Dermis blood vessel endothelial cell (primary cell): Measurements from ENCODE around the gene GRM5. TPM values are rescaled to one million over a fixed set of nuclear protein-coding genes. Genes with fewer than 3 reads are reported as not detected.
"Not testable (repeated sequence)": the region's sequence is repeated elsewhere in the genome, so short reads cannot be mapped to it uniquely, and the experiment has no call there.

Source experiments
- DNase-seq: peaks from one replicate; pipeline ENCODE4 v3.0.0; 2010
- total RNA-seq: library from RNA; depleted of rRNA; stranded (reverse); fragments of >200 nt; gene quantifications from 2 replicates; pipeline ENCODE4 v1.2.3, GENCODE V29; 2014

GRM5 gene
- total RNA-seq, 1 donor from 2014 or later: under 0.01 TPM

DNA sequence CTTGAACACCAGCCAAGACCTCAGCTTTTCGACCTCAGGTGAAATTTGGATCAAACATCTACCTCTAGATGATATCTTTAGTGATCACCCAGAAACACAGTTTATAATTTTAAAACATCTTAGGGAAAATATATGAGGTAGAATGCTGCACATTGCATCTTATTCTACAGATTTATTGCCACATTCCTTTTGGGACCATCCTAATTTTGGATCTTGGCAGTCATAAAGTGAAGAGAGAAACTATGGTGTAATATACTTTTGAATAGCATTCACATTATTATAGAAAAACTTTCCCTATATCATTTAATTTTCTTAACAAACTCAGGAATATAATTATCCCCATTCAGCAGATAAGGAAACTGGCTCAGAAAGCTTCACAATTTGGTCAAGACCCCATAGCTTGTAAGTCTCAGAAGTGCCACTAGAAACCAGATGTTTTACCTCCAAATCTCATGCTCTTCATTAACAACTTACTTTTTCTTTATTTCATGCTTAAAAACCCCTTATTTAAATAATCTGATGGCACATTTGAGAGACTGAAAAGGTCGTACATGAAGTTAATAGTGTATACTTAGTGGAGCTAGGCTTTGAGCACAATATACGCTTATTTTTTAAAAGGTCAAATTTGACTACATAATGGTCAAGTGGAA lies 529.0 kb downstream of the GRM5 start:
- no peak for DNase-seq

DNA sequence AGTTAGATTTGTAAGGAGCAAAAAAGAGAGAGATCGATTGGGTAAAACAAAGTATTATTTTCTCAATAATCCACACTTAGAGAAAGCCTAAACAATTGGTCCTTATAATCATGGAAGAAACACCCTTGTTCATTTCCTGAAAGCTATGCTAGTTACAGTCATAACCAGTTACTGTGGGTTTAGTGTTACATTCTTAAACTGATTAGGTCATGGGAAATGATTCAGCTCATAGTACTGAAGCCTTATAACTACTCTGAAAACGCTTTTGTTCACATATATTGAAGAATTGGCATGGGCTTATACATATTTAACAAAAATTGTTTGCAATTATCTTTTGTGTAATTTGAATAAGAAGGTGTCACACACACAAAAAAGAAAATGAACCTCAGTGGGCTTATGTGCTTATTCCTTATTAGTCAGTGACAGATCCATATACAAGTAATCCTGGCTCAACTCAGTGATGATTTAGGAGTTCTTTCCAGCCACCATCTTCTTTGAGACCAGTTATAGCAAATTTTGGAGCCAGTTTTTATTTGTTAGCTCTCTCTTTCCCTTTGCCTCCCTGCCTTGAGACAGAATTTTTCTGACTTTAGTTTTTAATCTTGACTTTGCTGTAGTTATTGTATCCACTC lies 529.8 kb downstream of the GRM5 start:
- peak; percentile 92 for DNase-seq

DNA sequence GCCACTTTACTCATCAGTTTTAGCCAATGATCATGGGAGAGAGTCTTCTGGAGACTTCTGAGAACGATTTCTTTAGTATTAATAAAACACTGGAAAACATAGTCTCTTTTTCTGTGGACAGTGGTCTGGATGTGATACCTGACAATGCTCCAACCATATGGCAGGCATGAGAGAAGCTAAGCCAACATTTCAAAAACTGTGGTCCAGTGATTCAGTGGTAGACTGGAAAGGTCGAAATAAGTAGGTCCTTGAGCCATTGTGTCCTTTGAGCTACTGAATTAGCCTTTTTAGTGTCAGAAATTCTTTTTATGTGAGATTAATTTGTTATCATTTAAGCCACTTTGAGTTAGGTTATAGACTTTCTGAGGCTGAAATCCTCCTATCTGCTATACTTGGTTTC lies 530.5 kb downstream of the GRM5 start:
- DNase-seq: peak; percentile 7

DNA sequence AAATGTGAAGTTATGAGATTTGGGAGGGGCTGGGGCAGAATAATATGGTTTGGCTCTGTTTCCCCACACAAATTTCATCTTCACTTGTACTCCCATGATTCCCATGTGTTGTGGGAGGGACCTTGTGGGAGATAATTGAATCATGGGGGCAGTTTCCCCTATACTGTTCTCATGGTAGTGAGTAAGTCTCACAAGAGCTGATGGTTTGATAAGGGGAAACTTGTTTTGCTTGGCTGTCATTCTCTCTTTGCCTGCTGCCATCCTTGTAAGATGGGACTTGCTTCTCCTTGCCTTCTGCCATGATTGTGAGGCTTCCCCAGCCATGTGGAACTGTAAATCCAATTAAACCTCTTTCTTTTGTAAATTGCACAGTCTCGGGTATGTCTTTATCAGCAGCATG lies 531.1 kb downstream of the GRM5 start:
- not testable (repeated sequence) for DNase-seq

DNA sequence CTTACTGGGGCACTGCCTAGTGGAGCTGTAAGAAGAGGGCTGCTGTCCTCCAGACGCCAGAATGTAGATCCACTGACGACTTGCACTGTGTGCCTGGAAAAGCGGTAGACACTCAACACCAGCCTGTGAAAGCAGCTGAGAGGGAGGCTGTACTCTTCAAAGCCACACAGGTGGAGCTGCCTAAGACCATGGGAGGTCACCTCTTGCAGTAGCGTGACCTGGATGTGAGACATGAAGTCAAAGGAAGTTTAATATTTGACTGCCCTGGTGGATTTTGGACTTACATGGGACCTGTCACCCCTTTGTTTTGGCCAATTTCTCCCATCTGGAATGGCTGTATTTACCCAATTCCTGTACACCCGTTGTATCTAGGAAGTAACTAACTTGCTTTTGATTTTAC lies 531.6 kb downstream of the GRM5 start:
- no peak for DNase-seq

DNA sequence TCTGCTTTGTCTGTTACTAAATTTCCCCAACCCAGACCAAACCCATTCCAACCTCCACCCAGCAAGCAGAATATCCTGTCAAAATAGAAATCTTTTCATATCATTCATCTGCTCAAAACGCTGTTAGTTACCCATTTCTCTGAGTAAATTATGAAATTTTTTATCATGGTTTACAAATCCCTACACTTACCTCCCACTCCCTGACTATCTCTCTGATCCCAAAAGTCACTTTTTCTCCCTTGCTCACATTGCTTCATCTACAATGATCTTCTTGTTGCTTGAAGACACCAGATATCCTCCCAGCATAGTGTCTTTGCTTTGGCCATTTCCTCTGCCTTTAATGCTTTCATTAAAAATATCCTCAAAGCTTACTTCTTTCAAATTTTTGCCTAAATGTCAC lies 532.8 kb downstream of the GRM5 start:
- no peak for DNase-seq

DNA sequence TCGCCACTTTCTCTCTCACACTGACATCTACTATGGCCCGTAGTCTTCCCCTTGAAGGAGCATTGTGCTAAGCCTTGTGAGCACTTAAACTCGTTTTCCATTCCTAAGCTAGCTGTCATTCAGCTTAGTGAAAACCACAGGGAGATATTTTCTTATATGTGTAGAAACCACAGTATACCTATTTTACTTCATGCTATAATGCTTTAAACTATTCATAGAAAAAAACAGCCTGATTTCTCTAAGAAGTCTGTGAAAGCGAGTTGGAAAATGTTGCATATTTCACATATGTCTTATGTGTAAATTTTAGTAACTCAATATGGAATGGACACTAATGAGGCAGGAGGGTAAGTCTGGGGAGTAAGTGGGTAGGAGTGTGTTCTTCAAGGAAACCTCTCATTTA lies 534.0 kb downstream of the GRM5 start:
- no peak for DNase-seq

DNA sequence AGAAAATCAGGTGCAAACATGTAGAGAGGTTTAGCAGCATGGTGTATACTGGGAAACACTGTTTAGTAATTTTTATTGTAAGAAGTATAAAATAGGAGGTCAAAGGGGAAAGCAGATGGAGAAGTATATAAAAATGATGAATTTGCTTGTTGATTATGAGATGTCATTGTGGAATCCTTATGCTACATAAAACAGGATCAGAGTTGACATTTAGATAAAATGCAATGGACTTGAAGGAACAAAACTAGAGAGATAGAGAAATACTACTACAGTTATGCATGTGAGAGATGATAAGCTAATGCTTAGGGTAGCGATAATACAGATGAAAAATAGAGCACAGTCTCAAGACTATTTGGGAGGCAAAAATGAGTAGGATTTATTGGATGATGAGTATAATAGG lies 536.4 kb downstream of the GRM5 start:
- no peak for DNase-seq

DNA sequence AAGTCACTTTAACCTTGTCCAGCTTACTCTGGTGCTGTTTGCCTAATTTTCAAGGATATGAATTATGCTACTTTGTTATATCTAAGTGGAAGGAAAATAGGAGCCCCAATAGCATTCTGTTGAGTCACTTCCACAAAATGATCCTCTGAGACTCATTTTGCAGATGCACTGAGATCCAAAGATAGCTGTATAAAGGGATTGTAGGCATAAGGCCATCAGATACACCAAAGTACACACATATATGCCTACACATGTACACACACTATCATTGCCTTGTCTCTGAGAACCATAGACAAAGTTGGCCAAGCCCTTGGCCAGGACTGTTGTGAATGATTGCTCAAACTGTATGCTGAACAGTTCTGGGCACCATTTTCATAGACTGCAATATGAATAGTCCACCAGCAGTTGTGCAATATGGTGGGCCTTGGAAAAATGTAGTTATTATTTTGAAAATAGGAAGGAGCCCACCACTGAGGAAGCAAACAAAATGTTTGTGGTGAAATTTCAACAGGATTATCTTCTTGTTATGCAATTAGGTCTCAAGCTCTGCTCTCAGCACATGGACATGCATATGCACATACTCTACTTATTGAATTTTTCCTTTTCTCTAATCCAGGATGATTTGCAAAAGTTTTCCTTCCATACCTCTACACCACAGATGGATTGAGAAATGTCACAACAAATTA lies 542.3 kb downstream of the GRM5 start:
- DNase-seq: peak; percentile 40

DNA sequence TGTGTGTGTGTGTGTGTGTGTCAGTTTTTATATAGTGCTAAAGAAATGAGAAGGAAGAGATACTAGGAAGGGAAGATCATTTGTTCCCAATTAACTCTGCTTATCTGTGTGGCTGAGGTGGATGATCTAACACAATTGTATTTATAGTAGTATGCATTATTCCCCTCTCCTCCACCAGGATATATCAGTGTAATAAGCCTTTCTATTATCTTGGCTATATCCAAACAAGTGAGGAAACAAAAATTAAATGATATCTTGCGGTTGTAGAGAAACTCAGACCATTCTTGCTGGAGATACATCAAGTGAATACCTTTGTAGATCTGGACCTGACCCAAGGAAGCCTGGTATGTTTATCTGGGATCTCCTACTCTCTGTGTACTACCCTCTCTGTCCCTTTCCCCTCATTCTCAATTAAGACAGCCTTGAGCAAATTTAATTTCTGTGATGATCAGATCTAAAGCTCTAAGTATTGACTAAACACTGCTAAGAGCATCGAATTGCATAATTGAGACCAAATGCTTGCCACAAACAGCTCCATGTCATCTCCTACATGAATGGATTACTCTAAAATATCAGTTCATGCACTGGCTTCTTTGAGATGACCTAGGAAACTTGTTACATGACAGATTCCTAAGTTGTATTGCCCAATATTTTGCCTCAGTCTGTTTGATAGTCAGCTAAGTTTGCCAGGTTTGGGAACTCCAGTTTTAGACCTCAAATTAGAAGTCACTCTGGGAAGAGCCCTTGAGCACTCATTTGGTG lies 543.0 kb downstream of the GRM5 start:
- DNase-seq: no peak

DNA sequence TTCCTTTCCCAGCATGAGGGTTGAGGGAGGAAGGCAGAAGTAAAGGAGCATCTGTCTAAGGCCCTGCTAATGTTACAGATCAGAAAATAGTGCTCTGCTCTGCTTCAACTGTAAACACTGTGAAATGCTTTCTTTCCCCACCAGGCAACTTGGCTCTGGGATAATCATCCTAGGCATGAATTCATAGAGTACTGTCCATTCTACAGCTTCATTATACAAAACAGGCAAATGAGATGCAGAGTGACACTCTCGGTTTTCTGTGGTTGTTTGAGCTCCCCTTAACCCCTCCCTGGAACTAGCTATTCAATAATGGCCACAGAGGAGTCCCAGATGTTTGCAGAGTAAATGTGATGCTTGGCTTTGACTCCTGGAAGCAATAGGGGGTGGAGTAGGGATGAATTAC lies 544.0 kb downstream of the GRM5 start:
- no peak for DNase-seq

DNA sequence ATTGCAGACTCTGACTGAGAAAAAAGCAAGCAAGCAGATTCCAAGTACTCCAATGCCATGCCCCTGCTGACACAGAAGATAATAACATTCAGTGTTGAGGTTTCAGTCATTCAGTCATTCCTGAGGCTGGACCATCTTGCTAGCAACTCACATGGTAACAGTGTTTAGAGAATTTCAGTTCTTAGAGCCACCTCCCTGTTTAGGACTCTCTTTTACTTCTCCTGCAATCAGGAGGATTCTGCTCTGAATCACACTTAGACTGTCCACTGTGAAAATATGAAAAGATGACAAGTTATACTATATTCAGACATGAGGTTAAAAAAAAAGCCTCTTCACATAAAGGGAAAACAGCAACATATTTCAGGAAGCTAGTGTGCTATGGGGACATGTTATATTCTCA lies 544.4 kb downstream of the GRM5 start:
- no peak for DNase-seq

DNA sequence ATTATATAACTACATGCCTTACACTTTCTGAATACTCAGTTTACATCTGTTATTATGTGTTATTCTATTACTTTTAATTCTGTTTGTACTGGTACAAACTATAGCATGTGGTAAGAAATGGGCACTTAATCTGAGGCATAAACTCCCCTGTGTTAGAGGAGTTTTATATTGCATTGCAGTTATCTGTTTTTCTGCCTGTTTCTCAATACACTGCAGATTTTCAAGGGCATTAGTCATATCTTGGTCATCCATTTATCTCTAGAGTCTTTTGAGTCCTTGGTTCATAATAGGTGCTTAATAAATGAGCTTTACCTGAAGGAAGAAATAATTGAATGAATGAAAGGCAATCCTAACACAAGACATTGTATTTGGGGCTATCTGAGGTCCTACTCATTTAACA lies 545.4 kb downstream of the GRM5 start:
- DNase-seq: no peak

DNA sequence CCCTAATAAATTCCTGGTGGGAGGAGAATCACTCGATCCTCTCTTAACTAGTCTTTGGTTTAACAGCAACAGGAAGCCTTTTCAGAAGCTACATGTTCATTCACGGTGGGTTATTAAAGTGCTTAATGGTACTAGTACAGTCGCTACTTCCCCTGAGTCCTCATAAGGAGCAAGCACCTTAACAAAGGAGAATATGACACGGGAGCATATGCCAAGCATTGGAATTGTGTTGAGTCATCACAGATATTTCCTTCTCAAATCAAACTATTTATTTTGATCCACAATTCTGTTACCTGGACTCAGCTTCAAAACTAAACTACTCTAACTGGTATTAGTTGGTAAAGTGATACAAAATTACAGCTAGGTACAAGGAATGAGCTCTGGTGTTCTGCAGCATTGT lies 550.8 kb downstream of the GRM5 start:
- DNase-seq: peak; percentile 41

DNA sequence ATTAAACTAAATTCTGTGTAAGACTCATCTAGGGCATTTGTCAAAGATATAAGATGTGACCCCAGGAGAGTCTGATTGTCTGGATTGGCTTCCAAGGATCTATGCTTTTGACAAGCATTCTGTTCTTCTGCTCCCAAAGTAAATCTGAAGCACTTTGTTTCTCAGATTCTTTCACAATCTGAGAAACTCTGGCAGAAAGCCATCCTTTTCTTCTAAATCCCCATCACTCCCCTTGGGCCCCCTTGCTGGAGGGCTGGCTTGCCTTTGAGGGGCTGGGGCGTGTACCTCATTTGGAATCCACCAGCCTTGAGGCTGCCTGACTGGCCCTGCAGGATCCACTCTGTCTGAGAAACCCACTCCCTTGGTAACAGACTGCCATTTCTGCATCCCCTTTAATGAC lies 554.8 kb downstream of the GRM5 start:
- DNase-seq: no peak

DNA sequence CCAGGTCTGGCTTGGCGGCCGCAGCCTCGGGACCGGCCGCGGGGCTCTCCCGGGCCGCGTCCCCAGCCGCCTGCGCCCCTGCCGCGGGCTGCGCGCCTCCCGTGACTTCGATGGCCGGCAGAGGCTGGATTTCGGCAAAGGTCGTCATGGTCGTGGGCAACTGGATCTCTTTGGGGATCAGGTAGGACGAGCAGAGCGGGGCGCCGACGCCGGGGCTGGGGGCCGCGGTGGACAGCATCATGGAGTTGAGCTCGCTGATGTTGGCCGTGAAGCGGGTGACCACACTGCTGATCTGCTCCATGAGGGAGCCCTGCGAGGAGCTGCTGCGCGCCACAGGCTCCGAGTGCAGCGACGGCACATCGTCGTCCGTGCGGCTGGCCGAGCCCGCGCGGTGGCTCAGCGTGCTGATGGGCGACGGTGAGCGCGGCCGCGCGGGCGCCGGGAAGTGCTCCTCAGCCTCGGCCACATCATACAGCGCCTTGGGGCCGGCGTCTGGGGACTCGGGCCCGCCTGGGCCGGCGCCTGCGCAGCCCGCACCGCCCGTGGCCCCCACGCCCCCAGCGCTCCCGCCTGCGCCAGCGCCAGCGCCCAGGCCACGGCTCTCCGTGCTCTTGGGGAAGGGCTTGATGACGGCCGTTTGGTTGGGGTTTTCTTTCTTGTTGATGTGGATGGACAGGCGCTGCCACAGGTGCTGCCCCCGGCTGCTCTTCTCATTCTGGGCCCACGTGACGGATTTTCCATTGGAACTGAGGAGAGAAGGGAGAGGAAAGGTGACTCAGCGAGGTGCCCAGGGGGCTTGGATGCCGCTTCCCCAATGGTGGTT lies 556.8 kb downstream of the GRM5 start:
- peak; percentile 62 for DNase-seq

DNA sequence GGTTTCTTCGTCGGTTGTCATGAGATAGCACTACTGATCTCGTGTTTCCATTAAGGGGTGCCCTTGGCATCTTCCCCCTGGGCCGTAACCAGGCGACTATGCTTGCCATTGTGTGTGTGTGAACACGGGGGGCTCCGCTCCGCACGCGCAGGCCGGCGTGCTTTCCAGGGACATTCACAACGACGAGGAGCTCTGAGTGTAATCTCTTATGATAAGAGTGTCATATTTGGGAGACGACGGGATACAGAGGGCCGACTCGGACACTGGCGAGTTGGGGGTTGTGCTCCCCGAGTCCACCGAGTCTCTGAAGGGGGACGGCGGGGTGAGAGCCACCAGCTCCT lies 557.4 kb downstream of the GRM5 start:
- DNase-seq: peak; percentile 12

DNA sequence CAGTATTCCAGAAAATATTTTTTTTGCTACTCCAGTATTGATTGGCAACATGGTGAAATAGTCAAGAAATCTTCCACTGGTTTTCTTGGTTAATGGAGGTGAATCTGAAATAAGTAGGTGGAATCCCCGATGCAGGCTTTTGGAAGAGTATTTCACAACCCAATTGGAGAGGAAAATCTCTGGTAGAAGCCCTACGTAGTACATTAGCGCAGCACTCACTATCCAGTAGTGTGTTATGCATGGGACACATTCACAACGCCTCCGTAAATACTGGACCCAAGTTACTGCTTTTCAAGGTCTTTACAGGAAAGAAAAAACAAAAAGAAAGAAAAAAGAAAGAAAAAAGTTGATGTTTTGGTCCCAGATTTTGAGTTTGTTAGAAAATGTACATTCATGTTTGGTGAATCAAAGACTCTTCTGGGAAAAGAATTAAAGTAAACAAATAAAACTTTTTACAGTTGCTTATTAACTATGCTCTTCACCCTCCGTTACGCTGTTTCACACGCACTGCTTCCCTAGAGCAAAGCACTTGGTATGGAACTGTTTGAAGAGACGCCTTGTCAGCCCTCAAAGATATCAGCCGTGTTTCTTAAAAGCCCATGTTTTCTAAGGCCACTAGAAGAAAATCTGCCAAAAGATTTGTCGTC lies 557.9 kb downstream of the GRM5 start:
- DNase-seq: no peak

DNA sequence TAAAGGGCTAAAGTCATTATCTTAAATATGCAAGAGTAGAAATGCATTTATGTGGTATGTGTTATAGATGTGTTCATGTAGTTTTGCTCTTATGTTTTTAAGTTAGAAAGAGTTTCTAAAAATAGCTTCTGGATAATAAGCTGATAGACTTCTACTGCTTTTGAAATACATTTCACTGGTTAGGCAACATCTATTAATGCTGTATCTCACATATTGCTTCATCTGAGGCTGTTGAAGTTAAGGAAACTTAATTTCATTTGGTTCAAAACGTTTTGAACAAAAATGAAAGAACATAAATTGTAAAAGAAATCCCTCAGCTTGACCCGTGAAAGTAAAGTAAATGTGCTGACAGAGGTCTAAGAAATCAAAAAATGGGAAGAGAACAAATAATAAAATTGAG lies 564.2 kb downstream of the GRM5 start:
- no peak for DNase-seq

DNA sequence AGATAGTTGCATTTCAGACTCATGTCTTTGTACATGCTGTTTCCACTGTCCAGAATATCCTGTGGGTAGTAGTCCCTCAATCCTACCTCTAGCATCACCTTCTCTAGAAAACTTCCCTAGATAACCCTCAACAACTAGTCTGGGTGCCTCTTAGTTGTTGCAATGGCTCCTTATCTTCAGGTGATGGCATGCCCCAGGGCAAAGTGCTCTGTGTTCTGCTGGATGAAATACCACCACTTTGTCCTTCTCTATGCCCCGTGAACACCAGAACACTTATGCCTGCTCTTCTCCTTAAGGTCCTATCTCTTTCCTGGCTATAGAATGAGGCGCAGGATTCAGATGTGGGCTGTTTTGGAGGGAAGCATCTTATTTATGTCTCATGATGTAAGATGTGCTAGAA lies 569.9 kb downstream of the GRM5 start:
- DNase-seq: no peak

DNA sequence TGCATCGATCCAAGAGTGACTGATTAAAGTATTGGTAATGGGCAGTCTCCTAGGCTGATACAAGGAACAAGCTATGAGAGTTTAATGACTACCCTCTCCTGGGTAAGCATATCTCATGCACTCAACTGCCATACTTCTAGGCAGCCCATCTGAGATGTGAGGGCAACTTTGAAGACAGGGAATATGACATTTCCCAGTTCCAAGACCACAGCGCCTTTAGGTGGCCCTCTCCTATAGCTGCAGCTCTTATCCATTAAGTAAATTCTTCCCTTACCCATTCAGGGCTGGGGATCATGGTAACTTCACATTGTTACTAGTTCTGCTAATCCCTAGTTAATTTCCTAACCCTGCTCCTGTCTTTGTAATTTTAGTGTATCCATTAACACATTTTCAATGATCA lies 570.9 kb downstream of the GRM5 start:
- DNase-seq: peak; percentile 1

DNA sequence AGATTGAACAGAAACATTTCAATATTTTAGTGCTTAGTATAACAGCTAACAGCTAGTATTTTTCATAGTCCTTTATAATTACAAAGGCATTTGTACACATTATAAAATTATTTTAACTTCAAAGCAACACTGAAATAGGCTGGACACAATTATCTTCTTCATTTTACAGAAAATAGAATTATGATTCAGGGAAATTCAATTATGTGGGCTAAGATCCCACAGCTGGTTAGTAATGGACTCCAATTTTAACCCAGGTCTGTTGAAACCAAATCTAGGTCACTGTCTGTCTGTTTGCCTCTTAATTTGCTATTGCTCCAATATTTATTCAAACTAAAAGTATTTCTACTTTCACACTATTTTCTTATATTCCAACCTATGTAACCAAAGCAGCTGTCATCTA lies 574.1 kb downstream of the GRM5 start:
- no peak for DNase-seq
